Activated naive CD4-positive, alpha-beta T cell treated with anti-CD3 and anti-CD28 coated beads for 36 hours (primary cell): Measurements from ENCODE around the gene IL20. TPM values are rescaled to one million over a fixed set of nuclear protein-coding genes. Genes with fewer than 3 reads are reported as not detected.
A peak's percentile ranks its signal among the peaks of the same experiment; 100 is the strongest.

ENCODE experiments used
- CTCF ChIA-PET: fragments of 350-600 bp; sonication (Branson Sonifier 250); formaldehyde crosslinking; loops from one replicate; lab custom pipeline; 2021; ENCODE audit warnings: antibody characterized with exemption; lab: Charles Lee
- DNase-seq: peaks from one replicate; pipeline ENCODE4 v3.0.0-alpha.2; 2020
- H3K27ac Mint-ChIP-seq: one replicate; pipeline ENCODE4 v1.8.0; 2021; ENCODE audit warnings: mild to moderate bottlenecking, mixed read lengths
- H3K27me3 Mint-ChIP-seq: one replicate; pipeline ENCODE4 v1.8.0; 2021; ENCODE audit warnings: low read depth, mixed read lengths
- H3K36me3 Mint-ChIP-seq: one replicate; pipeline ENCODE4 v1.8.0; 2021; ENCODE audit warnings: low read depth, mixed read lengths
- H3K4me1 Mint-ChIP-seq: one replicate; pipeline ENCODE4 v1.8.0; 2021; ENCODE audit warnings: low read depth, mixed read lengths
- H3K4me3 Mint-ChIP-seq: one replicate; pipeline ENCODE4 v1.8.0; 2021; ENCODE audit warnings: mild to moderate bottlenecking, moderate library complexity, mixed read lengths
- H3K9me3 Mint-ChIP-seq: one replicate; pipeline ENCODE4 v1.8.0; 2021; ENCODE audit warnings: mixed read lengths
- intact Hi-C: fragments of 100-400 bp; cut with micrococcal nuclease; formaldehyde crosslinking; loops from one replicate; pipeline ENCODE4 v1.15.1; 2023
- total RNA-seq, 2 experiments: library from RNA; stranded (reverse); gene quantifications; one replicate each; pipeline ENCODE4 v1.2.3, GENCODE V29; 2021

The IL20 gene
- total RNA-seq, 2 experiments from 2014 or later = 0.31 TPM; not detected in 1

DNA sequence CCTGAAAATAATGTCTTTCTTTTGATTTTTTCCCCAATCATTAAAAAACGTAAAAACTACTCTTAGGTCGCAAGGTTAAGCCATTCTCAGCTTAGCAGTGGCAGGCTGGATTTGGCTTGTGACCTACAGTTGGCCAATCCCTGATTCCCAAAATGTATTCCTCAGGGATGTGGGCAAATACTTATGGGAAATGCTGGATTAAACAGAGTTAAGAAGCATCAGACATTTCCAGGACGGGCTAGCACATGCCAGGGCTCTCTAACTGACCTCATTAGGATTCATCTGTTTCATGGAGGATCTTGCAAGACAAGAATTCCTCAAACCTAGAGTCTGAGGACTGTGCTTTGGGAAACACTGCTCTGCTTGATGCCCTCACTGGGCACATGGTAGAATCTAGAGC is 30.8 kb downstream of the IL20 start:
- no peaks in the 10 kb centered on the region for H3K27me3 Mint-ChIP-seq

DNA sequence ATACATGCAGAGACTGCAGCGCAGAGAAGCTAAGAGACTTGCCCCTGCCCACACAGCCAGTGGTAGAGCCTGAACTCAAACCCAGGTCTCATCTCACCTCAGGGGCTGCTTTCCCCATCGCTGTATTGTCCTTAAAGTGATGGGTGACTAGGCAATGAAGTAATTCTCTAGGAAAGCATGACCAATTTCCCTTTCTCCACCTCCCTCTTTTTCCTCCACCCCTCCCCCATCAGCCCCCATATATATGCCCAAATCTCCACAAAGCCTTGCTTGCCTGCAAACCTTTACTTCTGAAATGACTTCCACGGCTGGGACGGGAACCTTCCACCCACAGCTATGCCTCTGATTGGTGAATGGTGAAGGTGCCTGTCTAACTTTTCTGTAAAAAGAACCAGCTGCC is 31.8 kb downstream of the IL20 start, which contains the start of gene IL24:
TSS of gene IL24 (plus strand) at position 269 of the 400 bp plus-strand sequence. CDS start 390 bp downstream, outside the sequence.
- Mint-ChIP-seq H3K36me3 (peaks cover 31% of the 10 kb centered on the region), H3K4me3 (peak within 1 kb of the TSS; percentile 87), H3K27me3 (no peaks in the 10 kb centered on the region), H3K4me1 (peaks cover 92% of the 10 kb centered on the region), H3K27ac (peak within 1 kb of the TSS; percentile 98), H3K9me3 (no peaks in the 10 kb centered on the region)
- intact Hi-C loops = loop anchor here (1.0 to 2.0 kb wide), 4 partner anchors 8 to 94 kb away; partner anchors contain the start of gene IL20
- peak; percentile 91 for DNase-seq
- CTCF ChIA-PET = interaction anchor here (0.6 to 2.6 kb wide), 10 partner anchors 8 to 171 kb away, joined by 3 to 17 read pairs (median 4); partner anchors contain the start of gene IL20

More for the DNA sequence above, 30.8 kb downstream of the IL20 start:
- H3K9me3 Mint-ChIP-seq = no peaks in the 10 kb centered on the region
- peak overlapping the region; percentile 98 for H3K27ac Mint-ChIP-seq
- CTCF ChIA-PET = interaction anchor here (0.8 to 2.6 kb wide), 6 partner anchors 9 to 31 kb away, joined by 3 to 17 read pairs (median 5); partner anchors contain the start of gene IL20
- H3K4me3 Mint-ChIP-seq = no peak overlapping the region
- intact Hi-C loops = loop anchor here (2.0 kb wide), 1 partner anchor 93 kb away; no protein-coding TSS in a partner anchor
- DNase-seq = no peak
- H3K36me3 Mint-ChIP-seq = peaks cover 23% of the 10 kb centered on the region
- H3K4me1 Mint-ChIP-seq = peaks cover 92% of the 10 kb centered on the region

DNA sequence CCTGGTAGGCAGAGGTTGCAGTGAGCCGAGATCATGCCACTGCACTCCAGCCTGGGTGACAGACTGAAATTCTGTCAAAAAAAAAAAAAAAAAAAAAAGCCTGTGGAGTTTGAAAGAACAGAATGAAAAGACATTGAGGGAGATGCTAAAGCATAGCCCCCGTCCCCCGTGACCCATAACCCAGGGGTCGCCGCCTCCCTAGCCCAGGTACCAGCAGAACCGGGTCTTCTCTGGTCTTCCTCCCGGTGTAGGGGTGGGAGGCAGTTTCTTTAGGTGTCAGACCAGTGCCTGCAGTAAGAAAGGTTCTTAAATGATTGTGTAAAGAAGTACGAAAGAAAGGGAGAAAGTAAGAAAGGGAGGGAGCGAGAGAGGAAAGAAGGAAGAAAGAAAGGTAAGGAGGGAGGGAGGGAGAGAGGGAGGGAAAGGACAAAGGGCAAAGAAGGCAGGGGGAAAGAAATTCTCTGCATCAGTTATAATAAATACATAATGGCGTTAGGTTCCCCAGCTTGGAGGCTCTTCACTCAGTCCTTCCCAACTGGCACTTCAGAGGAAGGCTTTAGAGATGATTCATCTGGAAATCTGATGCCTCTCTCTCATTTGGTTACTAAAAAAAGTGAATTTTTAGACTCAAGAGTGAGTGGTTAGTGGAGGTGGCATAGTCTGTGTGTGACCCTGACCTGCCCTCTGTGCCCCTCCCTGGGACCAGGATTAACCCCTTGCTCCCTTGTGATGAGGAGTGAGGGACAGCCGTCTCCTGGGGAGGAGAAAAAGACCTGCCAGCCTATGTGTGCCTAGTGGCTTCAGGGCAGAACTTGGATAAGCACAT is 32.9 kb downstream of the IL20 start:
- intact Hi-C loops = no loop called here
- CTCF ChIA-PET = interaction anchor here (1.0 to 2.6 kb wide), 7 partner anchors 7 to 172 kb away, joined by 3 to 17 read pairs (median 6); partner anchors contain the start of gene IL20
- Mint-ChIP-seq H3K36me3 (peaks cover 41% of the 10 kb centered on the region), H3K4me1 (peaks cover 93% of the 10 kb centered on the region), H3K4me3 (peak overlapping the region; percentile 87), H3K9me3 (no peaks in the 10 kb centered on the region), H3K27me3 (no peaks in the 10 kb centered on the region), H3K27ac (peak overlapping the region; percentile 98)
- no peak for DNase-seq

DNA sequence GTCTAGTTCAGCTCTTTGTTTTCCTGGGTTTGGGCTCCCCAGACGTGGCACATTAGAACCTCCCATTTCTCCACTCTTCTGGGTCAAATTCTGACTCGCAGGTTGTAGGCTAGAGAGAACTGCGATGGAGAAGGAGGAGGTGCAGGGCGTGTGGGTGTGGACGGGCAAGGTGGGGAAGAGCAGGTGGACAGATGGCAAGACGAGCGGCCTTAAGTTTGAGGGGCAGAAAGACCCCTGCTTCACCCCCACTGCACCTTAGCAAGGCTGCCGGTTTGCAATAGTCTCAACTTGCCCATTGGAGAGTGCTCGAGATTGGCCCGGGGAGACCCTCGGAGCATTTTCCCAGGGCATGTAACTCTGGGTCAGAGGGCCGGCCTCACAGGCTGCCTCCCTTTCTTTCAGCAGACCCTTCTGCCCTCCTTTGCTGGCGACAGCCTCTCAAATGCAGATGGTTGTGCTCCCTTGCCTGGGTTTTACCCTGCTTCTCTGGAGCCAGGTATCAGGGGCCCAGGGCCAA is 33.5 kb downstream of the IL20 start:
- Mint-ChIP-seq H3K4me3 (peak overlapping the region; percentile 87), H3K36me3 (peaks cover 48% of the 10 kb centered on the region), H3K27me3 (no peaks in the 10 kb centered on the region), H3K9me3 (no peaks in the 10 kb centered on the region), H3K4me1 (peaks cover 92% of the 10 kb centered on the region), H3K27ac (peak overlapping the region; percentile 98)
- CTCF ChIA-PET = interaction anchor here (1.1 to 2.1 kb wide), 4 partner anchors 13 to 173 kb away, joined by 3 to 8 read pairs (median 5); partner anchors contain the start of gene IL20
- DNase-seq = no peak
- intact Hi-C loops = no loop called here

DNA sequence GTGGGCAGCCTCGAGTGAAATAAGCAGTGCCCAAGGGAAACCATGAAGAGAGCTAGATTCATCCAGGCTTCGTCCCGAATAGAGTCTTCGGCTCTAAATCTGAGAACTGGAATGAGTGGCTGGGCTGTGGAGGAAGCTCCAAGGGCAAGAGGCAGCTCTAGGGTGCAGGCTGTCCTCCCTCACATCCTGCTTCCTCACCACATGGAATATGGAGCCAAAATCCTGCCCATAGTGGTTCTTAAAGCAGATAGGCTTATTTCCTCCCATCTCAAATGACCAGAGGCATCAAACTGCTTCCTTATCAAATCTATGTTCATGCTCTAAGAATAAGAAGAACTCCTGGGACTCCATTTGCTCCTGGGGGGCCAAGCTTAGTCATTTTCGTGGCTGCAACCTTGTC is 34.3 kb downstream of the IL20 start:
- CTCF ChIA-PET = interaction anchor here (0.8 to 2.1 kb wide), 6 partner anchors 9 to 165 kb away, joined by 3 to 8 read pairs (median 5); partner anchors contain the start of gene IL20
- Mint-ChIP-seq H3K36me3 (peaks cover 55% of the 10 kb centered on the region), H3K27ac (peak overlapping the region; percentile 98), H3K9me3 (no peaks in the 10 kb centered on the region), H3K4me3 (peak overlapping the region; percentile 87), H3K27me3 (no peaks in the 10 kb centered on the region), H3K4me1 (peaks cover 94% of the 10 kb centered on the region)
- no peak for DNase-seq
- intact Hi-C loops = no loop called here

DNA sequence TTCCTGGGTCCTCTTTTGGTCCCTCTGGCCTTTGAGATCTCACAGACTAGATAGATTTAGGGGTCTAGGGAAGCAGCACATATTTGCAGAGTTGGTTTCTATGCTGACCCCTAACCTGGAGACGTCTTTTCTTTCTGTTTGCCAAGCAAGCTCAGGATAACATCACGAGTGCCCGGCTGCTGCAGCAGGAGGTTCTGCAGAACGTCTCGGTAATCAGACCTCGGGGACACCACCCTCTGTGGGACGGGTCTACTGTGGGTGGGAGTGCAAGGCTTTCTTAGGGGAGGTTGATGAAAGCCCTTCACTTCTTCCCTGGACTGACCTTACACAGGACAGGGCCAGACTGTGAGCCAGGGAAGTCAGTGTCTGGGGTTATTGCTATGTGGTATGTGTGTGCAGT is 34.7 kb downstream of the IL20 start:
- Mint-ChIP-seq H3K4me1 (peaks cover 94% of the 10 kb centered on the region), H3K9me3 (no peaks in the 10 kb centered on the region), H3K27ac (peak overlapping the region; percentile 73), H3K36me3 (peaks cover 59% of the 10 kb centered on the region), H3K4me3 (peak overlapping the region; percentile 25), H3K27me3 (no peaks in the 10 kb centered on the region)
- intact Hi-C loops = no loop called here
- DNase-seq = no peak
- CTCF ChIA-PET = interaction anchor here (0.8 to 2.4 kb wide), 7 partner anchors 9 to 165 kb away, joined by 3 to 14 read pairs (median 6); partner anchors contain the start of gene IL20

DNA sequence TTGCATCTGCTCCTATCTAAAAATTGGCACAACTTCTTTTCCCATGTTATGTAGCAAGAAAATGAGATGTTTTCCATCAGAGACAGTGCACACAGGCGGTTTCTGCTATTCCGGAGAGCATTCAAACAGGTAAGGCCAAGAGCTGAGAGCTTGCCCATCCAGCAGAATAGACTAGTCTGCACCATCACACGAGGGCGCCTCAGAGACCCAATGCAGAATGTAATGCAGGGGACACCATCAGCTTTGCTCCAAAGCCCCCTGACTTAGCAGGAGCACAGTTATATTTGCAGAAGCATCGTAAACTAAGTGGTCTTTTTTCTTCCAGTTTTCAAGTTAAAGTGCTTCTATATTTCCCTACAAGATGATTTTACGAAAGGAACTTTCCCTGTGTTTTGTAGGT is 36.5 kb downstream of the IL20 start:
- H3K27me3 Mint-ChIP-seq = no peaks in the 10 kb centered on the region
- H3K9me3 Mint-ChIP-seq = no peaks in the 10 kb centered on the region
- peak overlapping the region; percentile 96 for H3K27ac Mint-ChIP-seq
- CTCF ChIA-PET = interaction anchor here (1.6 to 2.4 kb wide), 2 partner anchors 10 to 23 kb away, joined by 3 to 14 read pairs; no protein-coding TSS in a partner anchor
- peaks cover 94% of the 10 kb centered on the region for H3K4me1 Mint-ChIP-seq
- H3K4me3 Mint-ChIP-seq = no peak overlapping the region
- intact Hi-C loops = no loop called here
- no peak for DNase-seq
- peaks cover 64% of the 10 kb centered on the region for H3K36me3 Mint-ChIP-seq

DNA sequence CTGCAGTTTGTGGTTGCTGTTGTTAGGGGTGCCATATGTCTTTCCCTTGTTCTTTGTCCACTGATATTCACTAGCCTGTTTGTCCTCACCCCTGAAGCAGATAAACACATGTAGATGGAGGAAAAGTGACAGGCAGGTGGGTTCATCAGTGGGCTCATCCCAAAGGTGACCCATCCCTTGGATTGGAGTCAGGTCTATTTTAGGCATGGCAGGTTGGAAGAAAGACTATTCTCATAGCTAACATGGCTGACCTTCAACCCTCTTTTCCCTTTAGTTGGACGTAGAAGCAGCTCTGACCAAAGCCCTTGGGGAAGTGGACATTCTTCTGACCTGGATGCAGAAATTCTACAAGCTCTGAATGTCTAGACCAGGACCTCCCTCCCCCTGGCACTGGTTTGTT is 37.3 kb downstream of the IL20 start:
- H3K9me3 Mint-ChIP-seq = no peaks in the 10 kb centered on the region
- no peak overlapping the region for H3K4me3 Mint-ChIP-seq
- peaks cover 94% of the 10 kb centered on the region for H3K4me1 Mint-ChIP-seq
- peak overlapping the region; percentile 96 for H3K27ac Mint-ChIP-seq
- H3K27me3 Mint-ChIP-seq = no peaks in the 10 kb centered on the region
- DNase-seq = no peak
- CTCF ChIA-PET = interaction anchor here (0.5 to 2.1 kb wide), 3 partner anchors 10 to 285 kb away, joined by 3 to 6 read pairs (median 5); no protein-coding TSS in a partner anchor
- peaks cover 61% of the 10 kb centered on the region for H3K36me3 Mint-ChIP-seq
- intact Hi-C loops = no loop called here

DNA sequence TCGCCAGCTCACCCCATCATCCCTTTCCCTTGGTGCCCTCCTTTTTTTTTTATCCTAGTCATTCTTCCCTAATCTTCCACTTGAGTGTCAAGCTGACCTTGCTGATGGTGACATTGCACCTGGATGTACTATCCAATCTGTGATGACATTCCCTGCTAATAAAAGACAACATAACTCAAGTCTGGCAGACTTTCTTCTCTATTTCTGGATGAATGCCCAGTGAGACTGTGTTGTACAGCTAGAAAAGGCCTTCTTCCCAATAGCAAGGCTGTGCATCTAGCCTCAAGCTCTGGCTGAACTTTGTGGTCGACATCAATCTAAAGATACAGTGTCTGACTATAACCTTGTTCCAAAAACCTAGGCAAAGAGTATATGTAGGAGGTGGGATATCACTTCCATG is 38.3 kb downstream of the IL20 start:
- Mint-ChIP-seq H3K4me1 (peaks cover 93% of the 10 kb centered on the region), H3K9me3 (no peaks in the 10 kb centered on the region), H3K36me3 (peaks cover 65% of the 10 kb centered on the region), H3K27ac (peak overlapping the region; percentile 96), H3K27me3 (no peaks in the 10 kb centered on the region), H3K4me3 (no peak overlapping the region)
- CTCF ChIA-PET = interaction anchor here (0.6 to 2.1 kb wide), 4 partner anchors 9 to 94 kb away, joined by 3 to 6 read pairs (median 4); no protein-coding TSS in a partner anchor
- no peak for DNase-seq
- intact Hi-C loops = loop anchor here (2.0 kb wide), 1 partner anchor 13 kb away; no protein-coding TSS in a partner anchor

DNA sequence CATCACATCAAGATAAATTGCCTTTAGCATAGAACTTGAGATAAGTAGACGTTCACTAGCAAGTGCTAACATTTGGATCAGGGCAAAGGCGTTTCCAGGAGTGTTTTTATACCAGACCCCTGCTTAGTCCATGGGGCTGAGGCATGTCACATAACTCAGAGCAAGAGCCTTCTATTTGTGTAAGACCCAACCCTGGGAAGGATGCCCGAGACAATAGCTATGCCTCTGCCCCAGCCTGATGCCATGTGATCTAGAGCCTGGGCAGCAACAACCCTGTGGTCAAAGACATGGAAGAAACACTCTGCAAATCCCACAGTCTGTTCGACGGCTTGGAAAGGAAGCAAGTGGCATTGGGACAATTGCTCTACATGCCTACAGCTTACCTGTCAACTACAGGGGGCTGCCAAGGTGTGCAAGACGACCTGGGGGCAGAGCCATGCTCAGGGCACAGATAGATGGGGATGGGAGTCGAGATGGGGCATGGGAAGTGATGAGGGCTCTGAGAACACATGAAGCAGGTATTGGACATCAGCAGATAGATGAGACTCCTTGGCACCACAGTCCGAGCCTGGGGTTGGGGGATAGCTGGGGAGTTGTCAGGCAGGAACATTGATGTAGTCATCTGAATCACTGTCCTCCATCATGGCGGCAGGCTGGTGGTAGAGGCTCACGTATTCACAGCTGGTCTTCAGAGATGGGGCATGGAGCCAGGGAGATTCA is 39.2 kb downstream of the IL20 start:
- Mint-ChIP-seq H3K9me3 (no peaks in the 10 kb centered on the region), H3K4me1 (peaks cover 91% of the 10 kb centered on the region), H3K27me3 (no peaks in the 10 kb centered on the region), H3K4me3 (peak overlapping the region; percentile 36), H3K36me3 (peaks cover 66% of the 10 kb centered on the region), H3K27ac (peak overlapping the region; percentile 96)
- DNase-seq = no peak
- CTCF ChIA-PET = interaction anchor here (0.8 to 2.5 kb wide), 7 partner anchors 8 to 170 kb away, joined by 3 to 11 read pairs (median 7); partner anchors contain the start of genes IL20 and IL24
- intact Hi-C loops = loop anchor here (1.0 to 5.0 kb wide), 7 partner anchors 7 to 432 kb away; partner anchors contain the start of genes IKBKE and IL24
